Peyer's patch (tissue), 4 donors: Measurements from ENCODE around the gene FGA. TPM values are rescaled to one million over a fixed set of nuclear protein-coding genes. Genes with fewer than 3 reads are reported as not detected.
A peak's percentile ranks its signal among the peaks of the same experiment; 100 is the strongest.

Experiments used
- DNase-seq, 3 donors: peaks; one replicate each; pipeline ENCODE4 v3.0.0-alpha.2; 2017 to 2019
- H3K27ac ChIP-seq, 4 donors: fragments of 200-600 bp; sonication (generic); one replicate each; pipeline ENCODE4 v1.5.1; 2016 to 2019
- H3K27me3 ChIP-seq, 2 donors: fragments of 200-600 bp; sonication (generic); one replicate each; pipeline ENCODE4 v1.5.1; 2019
- H3K36me3 ChIP-seq, 3 donors: fragments of 200-600 bp; sonication (generic); one replicate each; pipeline ENCODE4 v1.5.1; 2016 to 2019
- H3K4me1 ChIP-seq, 4 donors: fragments of 200-600 bp; sonication (generic); one replicate each; pipeline ENCODE4 v1.5.1; 2016 to 2019
- H3K4me3 ChIP-seq, 4 donors: fragments of 200-600 bp; sonication (generic); 1 replicate in 3 of 4; 2 replicates in 1 of 4; pipeline ENCODE4 v1.5.1; 2016 to 2019; ENCODE audit warnings: mild to moderate bottlenecking in 1 of 4
- H3K9me3 ChIP-seq, 4 donors: fragments of 200-600 bp; sonication (generic); one replicate each; pipeline ENCODE4 v1.5.1; 2016 to 2019; ENCODE audit warnings: mild to moderate bottlenecking in 1 of 4
- POLR2A ChIP-seq, 2 donors: fragments of 450-650 bp; IDR thresholded peaks; one replicate each; pipeline ENCODE4 v1.5.1; 2017; ENCODE audit warnings: antibody characterized with exemption in 2 of 2, mild to moderate bottlenecking in 2 of 2, moderate library complexity in 2 of 2
- total RNA-seq, 4 donors: library from RNA; depleted of rRNA; stranded (reverse); fragments of >200 nt; gene quantifications; one replicate each; pipeline ENCODE4 v1.1.0, GENCODE V29; 2016
- TF ChIP-seq, protein P1 (sequence below), 6 experiments: fragments of 450-650 bp in 4 of 6; fragments of 200-600 bp in 2 of 6; sonication (generic) in 1 of 6; IDR thresholded peaks; one replicate each; pipeline ENCODE4 v1.5.1; 2017 to 2019; ENCODE audit warnings: antibody characterized with exemption in 6 of 6, mild to moderate bottlenecking in 3 of 6, moderate library complexity in 1 of 6

Gene FGA
- total RNA-seq, 4 donors from 2014 or later = not detected

DNA sequence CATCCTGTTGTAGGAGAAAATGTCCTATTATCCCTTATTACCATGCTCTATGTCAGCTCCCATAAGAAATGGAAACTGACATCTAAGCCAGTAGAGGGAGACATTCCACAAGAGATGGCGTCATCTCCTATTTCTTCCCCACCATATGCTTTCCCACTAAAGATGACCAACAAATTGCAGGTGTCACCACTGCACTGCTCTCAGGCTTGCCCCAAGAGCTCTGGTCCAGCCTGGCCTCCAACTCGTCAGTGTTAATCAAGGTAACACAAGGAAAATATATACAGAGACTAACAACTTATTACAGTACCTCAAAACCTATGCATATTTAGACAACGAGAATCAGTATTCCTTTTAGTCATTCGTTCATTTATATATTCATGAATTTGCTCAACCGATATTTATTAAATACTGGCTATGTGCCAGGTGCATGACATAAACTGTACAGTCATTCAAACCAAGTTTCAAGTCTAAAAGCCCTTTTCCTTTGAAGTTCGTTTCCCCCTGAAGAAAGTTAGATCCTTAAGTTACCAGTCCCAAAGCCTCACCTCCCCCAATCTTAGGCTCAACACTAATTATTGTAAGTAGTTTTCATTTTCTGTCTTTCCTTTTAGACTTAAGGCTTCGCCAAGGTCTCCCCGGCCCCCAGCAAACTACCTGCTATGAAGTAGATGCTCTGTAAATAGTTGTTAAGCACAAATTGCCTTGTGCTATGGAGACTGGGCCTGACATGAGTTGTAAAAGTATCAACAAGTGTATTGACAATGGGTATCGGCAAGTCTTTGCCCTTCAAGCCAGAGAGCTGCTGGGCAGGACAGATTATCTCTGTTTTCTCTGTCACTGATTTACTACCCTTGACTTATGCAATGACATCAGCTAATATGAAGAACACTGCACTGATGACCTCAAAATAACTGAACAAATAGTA is 30.8 kb downstream of the FGA start:
- no peak for TF ChIP-seq POLR2A (IDR thresholded peaks at IDR 0.05)
- TF ChIP-seq, protein P1, sequence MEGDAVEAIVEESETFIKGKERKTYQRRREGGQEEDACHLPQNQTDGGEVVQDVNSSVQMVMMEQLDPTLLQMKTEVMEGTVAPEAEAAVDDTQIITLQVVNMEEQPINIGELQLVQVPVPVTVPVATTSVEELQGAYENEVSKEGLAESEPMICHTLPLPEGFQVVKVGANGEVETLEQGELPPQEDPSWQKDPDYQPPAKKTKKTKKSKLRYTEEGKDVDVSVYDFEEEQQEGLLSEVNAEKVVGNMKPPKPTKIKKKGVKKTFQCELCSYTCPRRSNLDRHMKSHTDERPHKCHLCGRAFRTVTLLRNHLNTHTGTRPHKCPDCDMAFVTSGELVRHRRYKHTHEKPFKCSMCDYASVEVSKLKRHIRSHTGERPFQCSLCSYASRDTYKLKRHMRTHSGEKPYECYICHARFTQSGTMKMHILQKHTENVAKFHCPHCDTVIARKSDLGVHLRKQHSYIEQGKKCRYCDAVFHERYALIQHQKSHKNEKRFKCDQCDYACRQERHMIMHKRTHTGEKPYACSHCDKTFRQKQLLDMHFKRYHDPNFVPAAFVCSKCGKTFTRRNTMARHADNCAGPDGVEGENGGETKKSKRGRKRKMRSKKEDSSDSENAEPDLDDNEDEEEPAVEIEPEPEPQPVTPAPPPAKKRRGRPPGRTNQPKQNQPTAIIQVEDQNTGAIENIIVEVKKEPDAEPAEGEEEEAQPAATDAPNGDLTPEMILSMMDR (IDR thresholded peaks at IDR 0.05) = peak in 4 of 6 experiments; percentile 43 to 73 (median 72)
- H3K27ac ChIP-seq = no peak overlapping the region
- DNase-seq = no peak

DNA sequence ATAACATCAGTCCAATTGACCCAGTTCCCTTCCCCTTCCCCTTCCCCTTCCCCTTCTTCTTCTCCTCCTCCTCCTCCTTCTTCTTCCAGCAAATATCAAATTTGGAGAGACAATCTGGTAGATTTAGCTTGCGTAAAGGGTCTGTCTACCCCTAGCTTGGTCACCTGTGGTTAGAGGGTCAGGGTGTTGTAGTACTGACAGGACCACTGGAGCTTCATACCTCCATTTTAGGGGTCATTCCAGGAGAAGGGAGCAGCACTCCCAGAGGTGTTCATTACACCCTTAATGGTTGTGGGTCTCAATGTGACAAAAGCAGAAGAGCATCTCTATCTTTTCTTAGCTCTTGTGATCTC is 31.4 kb downstream of the FGA start:
- no peak for DNase-seq
- Histone ChIP-seq H3K4me1 (no peaks in the 10 kb centered on the region), H3K27me3 (no peaks in the 10 kb centered on the region), H3K4me3 (no peak overlapping the region), H3K9me3 (no peaks in the 10 kb centered on the region), H3K36me3 (no peaks in the 10 kb centered on the region), H3K27ac (no peak overlapping the region)
- no peak for TF ChIP-seq POLR2A (IDR thresholded peaks at IDR 0.05)
- TF ChIP-seq, protein P1 (IDR thresholded peaks at IDR 0.05) = no peak

More for the DNA sequence above, 30.8 kb downstream of the FGA start:
- Histone ChIP-seq H3K27me3 (no peaks in the 10 kb centered on the region), H3K36me3 (no peaks in the 10 kb centered on the region), H3K9me3 (no peaks in the 10 kb centered on the region), H3K4me3 (no peak overlapping the region), H3K4me1 (no peaks in the 10 kb centered on the region)

DNA sequence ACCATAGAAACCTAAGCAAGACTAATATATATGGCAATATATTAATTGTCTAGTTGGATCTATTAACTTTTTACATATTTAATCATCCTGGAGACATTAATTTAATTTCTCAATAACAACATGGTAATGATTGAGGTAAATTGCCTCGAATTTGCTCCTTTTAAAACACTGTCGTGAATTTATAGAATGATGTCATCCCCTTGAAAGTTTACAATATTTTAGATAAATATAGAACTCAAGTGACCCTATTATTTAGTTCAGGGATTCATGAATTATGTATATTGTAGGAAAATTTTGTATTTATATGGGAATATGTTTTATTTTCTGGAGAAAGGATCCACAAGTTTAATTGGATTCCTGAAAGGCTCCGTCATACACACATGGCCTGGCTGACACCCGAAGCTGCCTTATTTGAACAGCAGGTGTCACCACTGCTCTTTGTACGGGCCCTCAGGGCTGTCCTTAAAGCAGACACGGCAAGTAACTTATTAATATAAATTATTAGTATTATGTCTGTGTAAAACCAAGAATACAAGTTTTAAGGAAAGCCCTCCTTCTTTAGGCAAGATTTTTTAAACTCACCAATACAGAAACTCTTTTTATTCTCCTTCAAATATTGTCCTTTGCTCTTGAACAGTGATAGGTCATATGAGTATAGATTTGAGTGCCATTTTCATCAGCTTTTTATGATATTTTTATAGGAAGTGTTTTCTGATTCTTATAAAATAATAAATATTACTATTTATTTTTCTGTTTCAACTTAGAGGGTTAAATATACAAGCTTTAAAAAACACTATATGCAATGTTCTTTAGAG is 38.5 kb downstream of the FGA start:
- peaks cover 0 to 6% (median 0%) of the 10 kb centered on the region in 3 donors for H3K36me3 ChIP-seq
- TF ChIP-seq, protein P1 (IDR thresholded peaks at IDR 0.05) = peak; percentile 48 to 85 (median 79)
- TF ChIP-seq POLR2A (IDR thresholded peaks at IDR 0.05) = no peak
- peaks cover 0 to 20% (median 3%) of the 10 kb centered on the region in 4 donors for H3K4me1 ChIP-seq
- H3K9me3 ChIP-seq = no peaks in the 10 kb centered on the region
- H3K27ac ChIP-seq = no peak overlapping the region
- H3K4me3 ChIP-seq = no peak overlapping the region
- peak; percentile 68 to 90 (median 70) for DNase-seq
- H3K27me3 ChIP-seq = no peaks in the 10 kb centered on the region

DNA sequence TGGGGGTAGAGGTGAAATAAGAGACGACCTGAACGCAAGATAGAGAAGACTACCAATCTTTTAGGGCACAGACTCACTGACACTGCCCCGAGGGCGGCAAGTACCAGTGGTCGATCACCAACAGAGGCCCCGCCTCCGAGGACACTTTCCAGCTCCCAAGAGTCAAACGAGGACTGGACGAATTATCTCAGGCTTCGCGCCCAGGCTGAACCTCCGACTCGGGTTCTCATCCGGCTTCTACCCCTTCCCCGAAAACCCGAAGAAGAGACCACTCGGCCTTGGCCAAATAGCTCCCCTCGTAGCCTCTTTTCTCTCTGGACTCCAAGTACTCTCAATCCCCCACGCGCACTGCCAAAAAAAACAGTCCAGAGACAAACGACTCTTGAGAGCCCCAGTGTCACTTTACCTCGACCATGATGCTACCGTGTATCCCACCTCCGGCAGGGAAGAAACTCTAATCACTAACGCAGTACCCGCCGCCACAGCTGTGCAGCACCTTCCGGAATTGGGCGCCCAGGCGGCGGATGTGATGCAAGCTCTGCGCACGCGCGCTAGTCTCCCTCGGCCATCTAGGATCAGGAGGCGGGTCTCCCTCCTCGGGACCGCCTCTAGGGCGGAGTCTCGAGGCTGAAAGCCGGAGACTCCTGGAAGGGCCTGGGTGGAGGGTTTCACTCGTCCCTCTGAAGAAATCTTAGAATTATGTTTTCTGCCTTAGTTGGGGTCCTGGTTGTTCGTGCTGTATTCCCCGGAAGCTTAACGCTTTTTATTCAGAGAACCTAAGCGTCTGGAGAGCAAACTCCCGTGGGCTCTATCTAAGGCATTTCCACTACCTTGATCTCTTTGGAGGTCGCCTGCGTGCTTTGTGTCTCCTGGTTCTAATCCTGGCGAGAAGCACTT is 40.4 kb downstream of the FGA start, which contains the start of gene PLRG1:
PLRG1 (minus strand) TSS at position 507 of the 897 bp plus-strand sequence; CDS start at position 415, 92 bp downstream.
- TF ChIP-seq POLR2A (IDR thresholded peaks at IDR 0.05) = peak; percentile 38 to 68
- TF ChIP-seq, protein P1 (IDR thresholded peaks at IDR 0.05) = peak; percentile 14 to 63 (median 40)
- peaks cover 0 to 20% (median 3%) of the 10 kb centered on the region in 4 donors for H3K4me1 ChIP-seq
- H3K4me3 ChIP-seq = peak within 1 kb of the TSS; percentile 66 to 75 (median 74)
- peak within 1 kb of the TSS; percentile 70 to 75 (median 74) for H3K27ac ChIP-seq
- peak; percentile 95 to 98 (median 96) for DNase-seq
- H3K36me3 ChIP-seq = peaks cover 0 to 26% (median 0%) of the 10 kb centered on the region in 3 donors
- H3K9me3 ChIP-seq = no peaks in the 10 kb centered on the region
- no peaks in the 10 kb centered on the region for H3K27me3 ChIP-seq

DNA sequence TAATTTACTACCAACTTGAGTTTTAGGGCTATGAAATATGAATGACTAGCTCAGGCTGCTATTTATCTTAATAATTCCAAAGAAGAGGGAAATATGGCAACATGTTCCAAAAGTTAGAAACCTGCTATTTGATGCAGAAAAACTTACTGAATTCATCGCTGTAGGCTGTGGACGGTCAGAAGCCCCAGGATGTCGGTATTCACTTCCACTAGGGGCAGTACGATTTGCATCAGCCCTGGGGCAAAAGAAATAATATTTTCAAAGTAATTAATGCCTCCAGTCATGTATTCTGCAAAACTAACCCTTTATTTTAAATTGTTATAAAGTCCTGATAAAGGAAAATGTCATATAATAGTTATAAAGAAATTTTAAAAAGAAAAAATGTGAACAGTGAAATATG is 44.9 kb downstream of the FGA start:
- Histone ChIP-seq H3K27ac (no peak overlapping the region), H3K4me3 (no peak overlapping the region), H3K9me3 (no peaks in the 10 kb centered on the region), H3K27me3 (no peaks in the 10 kb centered on the region), H3K36me3 (peaks cover 0 to 69% (median 0%) of the 10 kb centered on the region in 3 donors), H3K4me1 (peaks cover 0 to 15% (median 3%) of the 10 kb centered on the region in 4 donors)
- no peak for DNase-seq
- no peak for TF ChIP-seq POLR2A (IDR thresholded peaks at IDR 0.05)
- TF ChIP-seq, protein P1 (IDR thresholded peaks at IDR 0.05) = no peak
